NOMO-1 treated with dmso at 0.1 percent for 144 hours (cell line): ENCODE data around the gene TMEM9.

Experiments used
- DNase-seq: peaks from one replicate; lab custom pipeline; 2025; ENCODE audit not compliant: unreplicated experiment; lab: John Stamatoyannopoulos, UW

Gene TMEM9

GRCh38 chr1:201110138-201110537 lies 44.1 kb downstream of the TMEM9 start:
- no peak for DNase-seq

DNA sequence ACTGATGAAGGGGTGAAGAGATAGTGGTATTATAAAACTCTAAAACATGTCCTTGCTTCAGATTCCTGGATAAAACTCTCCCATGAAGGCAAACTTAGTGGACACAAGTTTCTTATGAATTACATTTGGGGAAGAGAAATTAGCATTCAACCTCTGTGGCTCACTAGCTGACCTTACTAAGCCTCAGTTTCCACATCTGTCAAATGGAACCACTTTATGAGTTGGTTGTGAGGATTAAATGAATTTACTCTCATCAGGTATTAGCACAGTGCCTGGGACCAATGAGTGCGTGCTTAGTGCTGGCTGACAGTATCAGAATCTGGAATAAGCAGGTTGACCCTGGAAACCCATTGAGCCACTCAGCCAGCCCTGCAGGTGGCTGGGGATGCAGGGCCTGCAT lies 44.6 kb downstream of the TMEM9 start:
- no peak for DNase-seq

- DNase-seq, result no peak
These were observed 45.7 kb downstream of the TMEM9 start for GRCh38 chr1:201108614-201109013.

GRCh38 chr1:201105688-201106087 lies 48.6 kb downstream of the TMEM9 start:
- DNase-seq, result no peak

DNA sequence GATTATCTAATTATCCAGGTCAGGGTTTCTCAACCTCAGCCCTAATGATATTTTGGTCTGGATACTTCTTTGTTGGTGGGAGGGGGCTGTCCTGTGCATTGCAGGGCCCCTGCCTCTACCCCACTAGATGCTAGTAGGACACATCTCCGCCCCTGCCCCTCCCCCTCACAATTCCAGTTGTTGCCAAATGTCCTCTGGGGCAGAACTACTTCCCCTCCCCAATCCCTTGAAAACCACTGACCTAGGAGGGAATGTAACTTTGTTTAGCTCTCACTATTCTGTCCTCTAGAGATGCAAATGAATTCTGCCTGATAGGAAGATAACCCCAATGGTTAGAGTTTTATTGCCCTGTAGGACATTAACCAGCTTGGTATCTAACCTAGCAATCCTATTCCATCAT lies 50.1 kb downstream of the TMEM9 start:
- DNase-seq, result no peak

DNA sequence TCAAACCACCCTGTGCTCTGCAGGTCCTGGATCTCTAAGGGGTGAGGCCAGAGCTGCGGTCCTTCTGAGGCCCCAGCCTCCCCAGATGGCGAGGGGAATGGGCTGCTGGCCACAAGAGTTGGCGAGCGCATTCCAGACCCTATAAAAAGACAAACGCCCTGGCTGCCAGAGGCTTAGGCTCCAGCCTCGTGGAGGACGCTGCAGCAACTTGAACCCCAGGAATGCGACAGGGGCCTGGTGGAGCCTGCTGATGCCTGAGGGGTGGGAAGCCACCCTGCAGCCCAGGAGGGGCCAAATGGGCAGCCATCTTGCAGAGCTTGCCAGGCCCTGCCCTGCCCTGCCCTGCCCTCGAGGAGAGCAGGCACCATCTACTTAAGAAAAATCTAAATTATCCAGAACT lies 50.6 kb downstream of the TMEM9 start:
- no peak for DNase-seq

DNA sequence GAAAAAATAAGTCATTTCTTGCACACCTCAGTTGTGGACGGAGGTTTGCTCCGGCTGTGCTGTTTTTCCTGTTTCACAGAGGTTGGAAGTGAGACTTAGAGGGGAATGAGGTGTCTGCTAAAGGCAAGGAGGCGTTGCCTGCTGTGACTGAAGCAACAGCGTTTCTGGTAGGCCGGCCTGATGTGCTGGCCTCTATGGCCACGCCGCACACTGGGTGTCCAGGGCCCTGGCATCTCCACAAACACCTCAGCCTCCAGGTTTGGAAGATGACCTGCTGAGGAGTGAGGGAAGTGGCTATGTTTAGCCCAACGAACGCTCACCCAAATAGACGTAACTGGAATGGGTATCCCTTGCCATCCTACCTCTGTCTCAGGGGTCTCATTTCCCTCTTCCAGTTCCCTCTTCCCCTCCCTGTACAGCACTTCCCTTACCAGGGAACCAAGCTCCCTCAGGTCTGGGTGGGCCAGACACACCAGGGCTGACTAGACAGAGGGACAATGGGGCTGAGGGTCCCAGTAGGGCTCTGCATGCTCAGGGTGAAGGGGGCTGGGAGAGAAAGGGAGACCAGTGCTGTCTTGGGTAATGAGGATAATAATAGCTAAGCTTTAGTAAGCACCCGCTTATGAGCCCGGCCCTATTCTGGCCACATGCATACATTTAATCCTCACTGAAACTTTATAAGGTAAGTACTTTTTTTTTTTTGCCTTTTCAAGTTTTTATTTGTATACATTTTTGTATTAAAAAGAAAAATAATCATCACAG lies 53.9 kb downstream of the TMEM9 start:
- DNase-seq, result no peak

GRCh38 chr1:201098992-201099677 lies 55.1 kb downstream of the TMEM9 start:
- DNase-seq, result no peak

GRCh38 chr1:201096977-201097856 lies 57.1 kb downstream of the TMEM9 start:
- DNase-seq, result no peak

DNA sequence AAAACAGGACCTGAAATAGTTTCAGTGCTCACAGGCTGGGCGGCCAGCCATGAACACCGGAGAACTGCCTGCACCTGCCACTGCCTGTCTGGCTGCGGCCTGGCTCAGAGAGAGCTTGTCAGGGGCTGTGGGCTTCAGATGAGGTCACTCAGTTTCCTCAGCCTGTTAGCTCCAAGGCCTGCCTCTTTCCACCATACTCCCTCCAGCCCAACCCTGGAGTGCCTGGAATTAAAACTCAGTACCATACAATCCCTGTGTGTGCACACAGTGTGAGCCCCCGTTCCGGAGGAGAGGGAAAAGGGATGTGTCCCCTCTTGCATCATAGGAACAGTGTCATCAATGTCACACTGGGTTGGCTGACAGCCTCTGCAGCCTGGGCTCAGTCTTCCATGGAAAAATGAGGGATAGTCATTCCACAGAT lies 58.2 kb downstream of the TMEM9 start:
- no peak for DNase-seq

DNA sequence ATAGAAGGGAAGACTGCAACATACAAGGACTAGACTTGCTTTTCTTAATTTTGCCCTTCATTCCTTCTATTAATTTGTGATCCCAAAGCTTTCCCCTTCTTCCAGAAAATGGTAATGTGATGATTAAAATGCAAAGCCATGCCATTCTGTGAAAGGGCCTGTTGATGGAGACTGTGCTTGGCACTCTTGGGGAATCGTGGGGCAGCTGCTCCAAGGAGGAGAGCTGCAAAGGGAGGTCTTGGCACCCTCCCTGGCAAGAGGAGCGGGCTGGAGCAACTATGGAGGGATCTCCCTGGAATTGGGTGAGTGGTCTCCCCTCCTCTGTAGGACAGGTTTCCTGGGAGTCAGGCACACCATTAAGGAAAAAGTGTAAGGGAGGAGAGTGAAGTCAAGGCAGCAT lies 58.7 kb downstream of the TMEM9 start:
- no peak for DNase-seq

DNA sequence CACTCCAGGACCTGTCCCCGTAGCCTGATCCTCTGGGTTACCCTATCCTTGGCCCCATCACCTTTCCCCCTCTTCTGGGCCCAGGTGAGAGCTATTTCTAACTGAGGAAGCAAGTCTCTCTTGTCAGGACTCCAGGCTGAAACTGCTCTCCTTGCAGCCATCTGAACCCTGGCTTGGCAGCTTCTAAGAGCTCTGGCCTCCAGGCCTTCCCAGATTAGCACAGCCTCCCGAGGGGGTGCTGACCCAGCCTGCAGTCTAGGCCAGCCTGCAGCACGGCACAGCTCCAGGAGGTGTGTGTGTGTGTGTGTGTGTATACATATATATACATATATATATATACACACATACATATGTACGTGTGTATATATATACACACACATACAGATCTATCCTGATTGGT lies 59.4 kb downstream of the TMEM9 start:
- DNase-seq, result no peak

DNA sequence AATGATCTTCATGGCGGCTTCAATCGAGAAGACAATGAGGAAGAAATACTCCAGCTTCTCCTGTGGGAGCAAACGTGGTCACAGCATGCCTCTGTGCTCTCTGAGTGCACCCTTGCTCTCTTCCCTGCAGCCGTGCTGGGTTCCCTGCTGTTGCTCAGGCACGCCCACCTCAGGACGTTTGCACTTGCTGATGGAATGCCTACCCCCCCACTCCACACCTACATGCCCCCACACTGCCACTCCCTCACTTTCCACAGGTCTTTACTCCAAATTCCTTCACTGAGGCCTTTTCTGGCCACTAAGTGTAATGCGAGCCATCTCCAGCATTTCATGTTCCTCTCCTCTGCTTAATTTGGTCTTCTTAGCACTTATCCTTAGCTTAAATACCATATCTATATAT lies 60.3 kb downstream of the TMEM9 start:
- no peak for DNase-seq

DNA sequence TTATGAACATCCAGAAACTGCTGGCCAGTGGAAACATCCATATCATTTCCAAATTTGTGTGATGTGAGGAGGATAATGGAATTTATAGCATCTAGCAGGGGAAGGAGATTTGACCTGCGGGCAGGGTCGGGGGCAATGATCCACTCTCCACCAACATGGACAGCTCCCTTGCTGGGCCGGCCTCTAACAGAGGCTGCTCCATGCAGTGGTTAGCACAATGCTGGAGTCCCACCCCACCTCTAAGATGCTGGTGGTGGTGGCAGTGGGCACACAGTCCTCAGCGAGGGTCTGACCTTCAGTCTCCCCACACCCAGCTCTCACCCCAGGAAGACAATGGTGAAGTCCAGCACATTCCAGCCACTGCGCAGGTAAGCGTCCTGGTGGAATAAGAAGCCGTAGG lies 60.7 kb downstream of the TMEM9 start:
- DNase-seq, result no peak

- DNase-seq, result no peak
These were observed 61.5 kb downstream of the TMEM9 start for GRCh38 chr1:201092738-201093137.

DNA sequence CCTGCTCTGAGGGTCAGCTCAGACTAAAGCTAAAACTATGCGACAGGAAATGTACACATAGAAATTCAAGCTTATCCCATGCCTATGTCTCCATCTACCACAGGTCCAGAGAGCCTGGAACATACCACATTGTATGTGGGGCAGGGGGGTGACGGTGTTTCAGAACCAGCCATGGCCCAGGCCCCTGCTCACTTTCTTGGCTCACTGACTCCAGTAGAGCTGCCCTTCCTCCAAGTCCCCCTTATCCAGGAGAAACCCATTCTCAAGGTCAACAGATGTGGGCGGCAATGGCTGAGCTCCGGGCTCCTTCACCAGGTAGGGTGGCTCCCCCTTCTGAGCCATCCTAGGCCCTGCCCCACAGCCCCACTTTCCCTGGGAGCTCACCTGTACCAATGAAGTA lies 63.0 kb downstream of the TMEM9 start:
- no peak for DNase-seq

DNA sequence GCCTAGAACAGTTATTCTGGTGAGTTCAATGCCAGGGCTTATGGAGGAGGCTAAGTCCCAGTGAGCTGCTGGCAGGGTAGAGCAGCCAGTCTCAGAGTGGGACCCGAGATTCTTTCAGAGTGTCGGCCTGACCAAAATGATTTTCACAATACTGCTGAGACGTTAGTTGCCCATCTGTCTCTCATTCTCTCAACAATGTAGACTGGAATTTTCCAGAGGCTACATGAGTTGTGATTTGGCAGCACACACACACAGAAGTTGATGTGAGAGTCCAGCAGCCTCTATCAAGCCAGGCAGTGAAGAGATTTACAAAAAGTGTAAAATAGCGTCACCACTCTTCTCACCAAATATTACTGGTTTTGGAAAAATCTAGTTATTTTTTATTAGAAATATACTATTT lies 63.7 kb downstream of the TMEM9 start:
- no peak for DNase-seq

DNA sequence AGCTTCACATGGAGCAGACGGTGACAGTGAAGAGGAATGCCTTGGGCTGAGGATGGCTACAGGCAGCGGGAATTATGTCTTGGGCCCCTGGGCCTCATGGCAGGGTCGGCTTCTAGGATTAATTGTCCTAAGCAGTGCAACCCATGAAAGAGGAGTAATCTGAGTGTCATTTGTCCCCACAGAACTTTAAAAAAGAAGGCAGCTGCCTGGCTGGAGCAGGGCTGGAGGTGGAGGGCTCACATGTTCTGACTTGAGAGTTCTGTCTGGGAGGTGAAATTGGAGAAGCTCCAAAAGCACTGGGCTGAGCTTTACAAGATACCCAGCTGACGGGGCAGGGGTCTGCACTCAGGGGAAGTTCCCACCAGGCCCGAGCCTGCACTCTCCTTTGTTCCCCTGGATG lies 64.7 kb downstream of the TMEM9 start:
- no peak for DNase-seq

- DNase-seq, result no peak
These were observed 65.3 kb downstream of the TMEM9 start for GRCh38 chr1:201088901-201089525.

GRCh38 chr1:201088395-201088794 lies 65.9 kb downstream of the TMEM9 start:
- no peak for DNase-seq
